ENCODE data around the gene FGD1. TPM values are rescaled to one million over a fixed set of nuclear protein-coding genes. Genes with fewer than 3 reads are reported as not detected.
A peak's percentile ranks its signal among the peaks of the same experiment; 100 is the strongest.
"Not testable (repeated sequence)": the region's sequence is repeated elsewhere in the genome, so short reads cannot be mapped to it uniquely, and the experiment has no call there.

The FGD1 gene
- total RNA-seq, result 38.4 to 39.9 TPM (median 39.1 TPM) in 3 replicates

- no peaks in the 10 kb centered on the region for H3K27me3 Mint-ChIP-seq (ENCODE audit: low read depth)
- H3K27ac Mint-ChIP-seq, result peak within 1 kb of the TSS; percentile 91
- peaks cover 27% of the 10 kb centered on the region for H3K4me1 Mint-ChIP-seq
- peak within 1 kb of the TSS; percentile 88 for H3K4me3 Mint-ChIP-seq
- peaks cover 2% of the 10 kb centered on the region for H3K36me3 Mint-ChIP-seq
- TF ChIP-seq CTCF (IDR thresholded peaks at IDR 0.05; ENCODE audit: unreplicated experiment), result no peak
- peak; percentile 66 to 80 for DNase-seq (ENCODE audit: low spot score in 2 of 2, unreplicated experiment in 2 of 2)
- H3K9me3 Mint-ChIP-seq, result peaks cover 28% of the 10 kb centered on the region
These were observed at the start of gene FGD1 for GRCh38 chrX:54495814-54496516. Gene FGD1, minus strand, starts transcription at chrX:54496234. Its CDS starts 802 bp downstream, at chrX:54495432.

- H3K27me3 Mint-ChIP-seq (ENCODE audit: low read depth); DNase-seq (ENCODE audit: low spot score in 2 of 2, unreplicated experiment in 2 of 2); H3K4me3 Mint-ChIP-seq; H3K4me1 Mint-ChIP-seq; H3K27ac Mint-ChIP-seq: not testable (repeated sequence)
- peaks cover 11% of the 10 kb centered on the region for H3K9me3 Mint-ChIP-seq
- peaks cover 29% of the 10 kb centered on the region for H3K36me3 Mint-ChIP-seq
These were observed 46.2 kb upstream of the FGD1 start for GRCh38 chrX:54542239-54542638.

GRCh38 chrX:54540289-54540688 lies 44.3 kb upstream of the FGD1 start:
- Mint-ChIP-seq H3K4me1 (no peaks in the 10 kb centered on the region), H3K27me3 (ENCODE audit: low read depth) (no peaks in the 10 kb centered on the region), H3K9me3 (peaks cover 12% of the 10 kb centered on the region), H3K4me3 (no peak overlapping the region), H3K27ac (peak overlapping the region; percentile 85), H3K36me3 (peaks cover 30% of the 10 kb centered on the region)
- no peak for DNase-seq (ENCODE audit: low spot score in 2 of 2, unreplicated experiment in 2 of 2)
- no peak for TF ChIP-seq CTCF (IDR thresholded peaks at IDR 0.05; ENCODE audit: unreplicated experiment)

- no peak for TF ChIP-seq CTCF (IDR thresholded peaks at IDR 0.05; ENCODE audit: unreplicated experiment)
- Mint-ChIP-seq H3K4me3 (no peak overlapping the region), H3K27me3 (ENCODE audit: low read depth) (no peaks in the 10 kb centered on the region), H3K36me3 (peaks cover 3% of the 10 kb centered on the region), H3K27ac (peak overlapping the region; percentile 12), H3K4me1 (peaks cover 16% of the 10 kb centered on the region), H3K9me3 (peaks cover 8% of the 10 kb centered on the region)
- DNase-seq (ENCODE audit: low spot score in 2 of 2, unreplicated experiment in 2 of 2), result no peak
These were observed 38.2 kb upstream of the FGD1 start for GRCh38 chrX:54534271-54534670.

- no peak for TF ChIP-seq CTCF (IDR thresholded peaks at IDR 0.05; ENCODE audit: unreplicated experiment)
- H3K9me3 Mint-ChIP-seq, result peaks cover 16% of the 10 kb centered on the region
- peak overlapping the region; percentile 91 for H3K4me3 Mint-ChIP-seq
- peaks cover 18% of the 10 kb centered on the region for H3K4me1 Mint-ChIP-seq
- peak overlapping the region; percentile 95 for H3K27ac Mint-ChIP-seq
- DNase-seq (ENCODE audit: low spot score in 2 of 2, unreplicated experiment in 2 of 2), result no peak
- no peaks in the 10 kb centered on the region for H3K36me3 Mint-ChIP-seq
- no peaks in the 10 kb centered on the region for H3K27me3 Mint-ChIP-seq (ENCODE audit: low read depth)
These were observed 34.4 kb upstream of the FGD1 start for GRCh38 chrX:54530357-54530900.

- peak within 1 kb of the TSS; percentile 96 for H3K27ac Mint-ChIP-seq
- peaks cover 18% of the 10 kb centered on the region for H3K9me3 Mint-ChIP-seq
- no peaks in the 10 kb centered on the region for H3K27me3 Mint-ChIP-seq (ENCODE audit: low read depth)
- H3K36me3 Mint-ChIP-seq, result peaks cover under 1% of the 10 kb centered on the region
- DNase-seq (ENCODE audit: low spot score in 2 of 2, unreplicated experiment in 2 of 2), result peak; percentile 66 to 78
- peak within 1 kb of the TSS; percentile 91 for H3K4me3 Mint-ChIP-seq
- peaks cover 18% of the 10 kb centered on the region for H3K4me1 Mint-ChIP-seq
- no peak for TF ChIP-seq CTCF (IDR thresholded peaks at IDR 0.05; ENCODE audit: unreplicated experiment)
These were observed 33.7 kb upstream of the FGD1 start, which contains the start of gene GNL3L for GRCh38 chrX:54529552-54530356. Gene GNL3L, plus strand, starts transcription at chrX:54530219. Its CDS starts 2,348 bp downstream, at chrX:54532567.

All from mesothelial cell of epicardium (in vitro differentiated cells).